Measurements from ENCODE around the gene TMPRSS12. TPM values are rescaled to one million over a fixed set of nuclear protein-coding genes. Genes with fewer than 3 reads are reported as not detected.
"Not testable (repeated sequence)": the region's sequence is repeated elsewhere in the genome, so short reads cannot be mapped to it uniquely, and the experiment has no call there.

Gene TMPRSS12
- total and polyA plus RNA-seq, 8 donors: 0.12 TPM; not detected in 7

GRCh38 chr12:50820177-50820576 lies 22.5 kb upstream of the TMPRSS12 start:
- DNase-seq (no peak), FAIRE-seq (no peak), ATAC-seq (no peak)
- H3K36me3 ChIP-seq: peaks cover 0 to 19% (median 6%) of the 10 kb centered on the region in 3 donors
- TF ChIP-seq CTCF (IDR thresholded peaks at IDR 0.05): no peak
- peaks cover 3 to 6% (median 5%) of the 10 kb centered on the region in 3 donors for H3K4me1 ChIP-seq
- no peaks in the 10 kb centered on the region for H3K9me3 ChIP-seq
- no peaks in the 10 kb centered on the region for H3K27me3 ChIP-seq
- no peak overlapping the region for H3K4me3 ChIP-seq
- intact Hi-C loops (cut with DNase I): no loop called here
- no peak overlapping the region for H3K27ac ChIP-seq

GRCh38 chr12:50822082-50822481 lies 20.6 kb upstream of the TMPRSS12 start:
- intact Hi-C loops (cut with DNase I): no loop called here

GRCh38 chr12:50823724-50824123 lies 19.0 kb upstream of the TMPRSS12 start:
- H3K27me3 ChIP-seq; H3K27ac ChIP-seq; H3K36me3 ChIP-seq; H3K4me3 ChIP-seq; FAIRE-seq; H3K9me3 ChIP-seq; ATAC-seq; DNase-seq; intact Hi-C loops (cut with DNase I): not testable (repeated sequence)
- WGBS, 2 donors: 83 to 88% methylated on average over 11 of the region's 11 CpGs
- H3K4me1 ChIP-seq: peaks cover 3 to 12% (median 11%) of the 10 kb centered on the region in 3 donors

More at GRCh38 chr12:50822082-50822481, 20.6 kb upstream of the TMPRSS12 start:
- no peak overlapping the region for H3K4me3 ChIP-seq
- FAIRE-seq (no peak), DNase-seq (no peak), ATAC-seq (no peak)
- peaks cover 3 to 12% (median 11%) of the 10 kb centered on the region in 3 donors for H3K4me1 ChIP-seq
- no peaks in the 10 kb centered on the region for H3K9me3 ChIP-seq
- no peak for TF ChIP-seq CTCF (IDR thresholded peaks at IDR 0.05)
- no peaks in the 10 kb centered on the region for H3K27me3 ChIP-seq
- 85 to 100% methylated on average over 1 of the region's 1 CpG for WGBS, 2 donors
- H3K36me3 ChIP-seq: peaks cover 0 to under 1% (median 0%) of the 10 kb centered on the region in 3 donors
- H3K27ac ChIP-seq: no peak overlapping the region

- ATAC-seq (peak; percentile 60 to 72 (median 63)), FAIRE-seq (no peak), DNase-seq (no peak)
- WGBS, 2 donors: 10 to 13% methylated on average over 4 of the region's 4 CpGs
- H3K36me3 ChIP-seq: no peaks in the 10 kb centered on the region
- H3K4me3 ChIP-seq: no peak overlapping the region
- peaks cover 3 to 12% (median 11%) of the 10 kb centered on the region in 3 donors for H3K4me1 ChIP-seq
- intact Hi-C loops (cut with DNase I): loop anchor here in 1 of 3 donors (5.0 kb wide), 1 partner anchor 162 kb away; no protein-coding TSS in a partner anchor
- H3K27ac ChIP-seq: peak overlapping the region; percentile 56 to 71 (median 64)
- TF ChIP-seq CTCF (IDR thresholded peaks at IDR 0.05): no peak
- H3K9me3 ChIP-seq: no peaks in the 10 kb centered on the region
- H3K27me3 ChIP-seq: no peaks in the 10 kb centered on the region
These were observed 17.8 kb upstream of the TMPRSS12 start for GRCh38 chr12:50824914-50825313.

GRCh38 chr12:50825372-50825838 lies 17.3 kb upstream of the TMPRSS12 start:
- H3K9me3 ChIP-seq: no peaks in the 10 kb centered on the region
- peaks cover 3 to 12% (median 11%) of the 10 kb centered on the region in 3 donors for H3K4me1 ChIP-seq
- DNase-seq: peak in 1 of 6 donors; percentile 17
- FAIRE-seq: peak; percentile 97
- peak in 3 of 4 donors; percentile 26 to 43 (median 40) for TF ChIP-seq CTCF (IDR thresholded peaks at IDR 0.05)
- H3K4me3 ChIP-seq: no peak overlapping the region
- 0% methylated on average over 2 of the region's 2 CpGs for WGBS, 2 donors
- ATAC-seq: peak; percentile 88 to 95 (median 94)
- H3K36me3 ChIP-seq: no peaks in the 10 kb centered on the region
- H3K27ac ChIP-seq: peak overlapping the region; percentile 56 to 71 (median 64)
- no peaks in the 10 kb centered on the region for H3K27me3 ChIP-seq
- intact Hi-C loops (cut with DNase I): loop anchor here in 1 of 3 donors (5.0 kb wide), 1 partner anchor 162 kb away; no protein-coding TSS in a partner anchor

Measured in pancreas (tissue), 10 donors.